IMR-90 (cell line): Measurements from ENCODE around the gene CAPNS2. TPM values are rescaled to one million over a fixed set of nuclear protein-coding genes. Genes with fewer than 3 reads are reported as not detected.

Experiments
- ATAC-seq: fragments of 200-7000 bp; cut with Tn5 transposase; 2 replicates; pipeline ENCODE4 v1.9.1; 2020; ENCODE audit warnings: low read depth, mild to moderate bottlenecking, moderate library complexity
- BruUV-seq: library from RNA; stranded (reverse); fragments of 400-500 nt; replicated peaks from 2 replicates; lab custom pipeline; 2021; lab: Mats Ljungman, UMichigan
- CTCF ChIA-PET: fragments of 300-600 bp; formaldehyde crosslinking; extraction: SDS; loops from one replicate; lab custom pipeline; 2021; ENCODE audit warnings: antibody characterized with exemption; lab: Yijun Ruan, JAX
- POLR2A ChIA-PET: fragments of 300-600 bp; sonication (Branson Sonifier 250); formaldehyde crosslinking; loops from one replicate; lab custom pipeline; 2022; ENCODE audit warnings: antibody characterized with exemption; ENCODE audit not compliant: unreplicated experiment; lab: Charles Lee
- DNase-seq: peaks from one replicate; pipeline ENCODE4 v3.0.0; 2013
- H2AFZ ChIP-seq: replicated peaks from 2 replicates; pipeline ENCODE3; 2013; ENCODE audit warnings: low read length, mild to moderate bottlenecking; ENCODE audit not compliant: poor library complexity
- H2AK5ac ChIP-seq: 2 replicates; pipeline ENCODE4 v1.6.1; 2013; ENCODE audit warnings: low read depth, low read length, inconsistent platforms
- H2AK9ac ChIP-seq: replicated peaks from 2 replicates; pipeline ENCODE3; 2013; ENCODE audit warnings: mild to moderate bottlenecking, low read depth, low read length, moderate library complexity; ENCODE audit not compliant: poor library complexity
- H2BK120ac ChIP-seq: 2 replicates; pipeline ENCODE4 v1.6.1; 2013; ENCODE audit warnings: low read depth, low read length, inconsistent platforms
- H2BK15ac ChIP-seq: 3 replicates; pipeline ENCODE4 v1.6.1; 2013; ENCODE audit warnings: low read depth, low read length, inconsistent platforms
- H2BK20ac ChIP-seq: 2 replicates; pipeline ENCODE4 v1.6.1; 2013; ENCODE audit warnings: low read depth, mild to moderate bottlenecking, inconsistent platforms, low read length, moderate library complexity
- H2BK5ac ChIP-seq: 2 replicates; pipeline ENCODE4 v1.6.1; 2013; ENCODE audit warnings: mild to moderate bottlenecking, low read depth, low read length, inconsistent platforms; ENCODE audit not compliant: poor library complexity, severe bottlenecking
- H3K14ac ChIP-seq: replicated peaks from 2 replicates; pipeline ENCODE4 v1.6.1; 2013; ENCODE audit warnings: low read depth, low read length, inconsistent platforms
- H3K18ac ChIP-seq: 2 replicates; pipeline ENCODE4 v1.6.1; 2013; ENCODE audit warnings: low read depth, low read length, control low read depth
- H3K23ac ChIP-seq: 2 replicates; pipeline ENCODE4 v1.6.1; 2013; ENCODE audit warnings: low read depth, low read length, inconsistent platforms
- H3K27ac ChIP-seq: 2 replicates; pipeline ENCODE4 v1.5.1; 2013; ENCODE audit warnings: mild to moderate bottlenecking, control low read depth, low read length; ENCODE audit not compliant: insufficient read depth
- H3K27me3 ChIP-seq: 2 replicates; pipeline ENCODE4 v1.6.1; 2013; ENCODE audit warnings: low read length; ENCODE audit not compliant: control insufficient read depth, insufficient read depth
- H3K36me3 ChIP-seq: 2 replicates; pipeline ENCODE4 v1.6.1; 2013; ENCODE audit warnings: low read length, mixed read lengths; ENCODE audit not compliant: control insufficient read depth, insufficient read depth
- H3K4ac ChIP-seq: 2 replicates; pipeline ENCODE4 v1.6.1; 2013; ENCODE audit warnings: low read depth, low read length, inconsistent platforms
- H3K4me1 ChIP-seq: 2 replicates; pipeline ENCODE4 v1.6.1; 2013; ENCODE audit warnings: low read length, mixed read lengths; ENCODE audit not compliant: control insufficient read depth, insufficient read depth
- H3K4me2 ChIP-seq: 2 replicates; pipeline ENCODE4 v1.6.1; 2013; ENCODE audit warnings: low read depth, mild to moderate bottlenecking, control low read depth, low read length, moderate library complexity
- H3K4me3 ChIP-seq: 2 replicates; pipeline ENCODE4 v1.5.1; 2013; ENCODE audit warnings: low read depth, mild to moderate bottlenecking, control low read depth, low read length, moderate library complexity; ENCODE audit not compliant: insufficient read depth
- H3K56ac ChIP-seq: 2 replicates; pipeline ENCODE4 v1.6.1; 2013; ENCODE audit warnings: low read length, inconsistent platforms; ENCODE audit not compliant: insufficient read depth; ENCODE audit errors: extremely low read depth
- H3K79me1 ChIP-seq, 2 experiments: 2 replicates each; pipeline ENCODE4 v1.6.1; 2013; ENCODE audit warnings: low read length in 2 of 2, inconsistent platforms in 1 of 2, low read depth in 1 of 2
- H3K9ac ChIP-seq: 2 replicates; pipeline ENCODE4 v1.6.1; 2013; ENCODE audit warnings: low read depth, low read length, control low read depth
- H3K9me1 ChIP-seq: 2 replicates; pipeline ENCODE4 v1.6.1; 2013; ENCODE audit warnings: low read length, inconsistent platforms; ENCODE audit not compliant: insufficient read depth
- H3K9me3 ChIP-seq: 2 replicates; pipeline ENCODE4 v1.6.1; 2013; ENCODE audit warnings: low read length; ENCODE audit not compliant: control insufficient read depth, insufficient read depth
- H4K20me1 ChIP-seq: 2 replicates; pipeline ENCODE4 v1.6.1; 2013; ENCODE audit warnings: low read length, inconsistent platforms; ENCODE audit not compliant: insufficient read depth
- H4K5ac ChIP-seq: 2 replicates; pipeline ENCODE4 v1.6.1; 2013; ENCODE audit warnings: mild to moderate bottlenecking, low read depth, low read length, control low read depth
- H4K8ac ChIP-seq, 2 experiments: 2 replicates each; pipeline ENCODE4 v1.6.1; 2013; ENCODE audit warnings: low read depth in 2 of 2, low read length in 2 of 2, control low read depth in 1 of 2, inconsistent platforms in 1 of 2
- H4K91ac ChIP-seq: 2 replicates; pipeline ENCODE4 v1.6.1; 2013; ENCODE audit warnings: low read depth, low read length, inconsistent platforms; ENCODE audit not compliant: insufficient read depth
- BHLHE40 ChIP-seq: fragments of 150-350 bp; IDR thresholded peaks from 2 replicates; pipeline ENCODE4 v1.6.1; 2016; ENCODE audit warnings: mild to moderate bottlenecking, low read depth, low read length
- MAFK ChIP-seq: IDR thresholded peaks from 2 replicates; pipeline ENCODE4 v1.6.1; 2012; ENCODE audit warnings: low read depth, low read length, improper control_type of control experiment
- MAZ ChIP-seq: IDR thresholded peaks from 2 replicates; pipeline ENCODE4 v1.6.1; 2012; ENCODE audit warnings: low read depth, mild to moderate bottlenecking, low read length, improper control_type of control experiment, moderate library complexity, borderline replicate concordance
- MXI1 ChIP-seq: IDR thresholded peaks from 2 replicates; pipeline ENCODE4 v1.6.1; 2012; ENCODE audit warnings: low read depth, mild to moderate bottlenecking, low read length, moderate library complexity, borderline replicate concordance
- NFE2L2 ChIP-seq: fragments of 150-350 bp; IDR thresholded peaks from 2 replicates; pipeline ENCODE4 v1.6.1; 2016; ENCODE audit warnings: low read depth, mild to moderate bottlenecking, low read length
- POLR2A ChIP-seq: IDR thresholded peaks from 2 replicates; pipeline ENCODE4 v1.6.1; 2012; ENCODE audit warnings: mild to moderate bottlenecking, low read depth, low read length
- RAD21 ChIP-seq: IDR thresholded peaks from 2 replicates; pipeline ENCODE4 v1.6.1; 2012; ENCODE audit warnings: low read length, improper control_type of control experiment
- WGBS, 2 experiments: methylation state at CpG; one replicate each; pipeline versions ENCODE4 v1.1.5 to v1.1.7; 2013; ENCODE audit warnings: missing lambda C conversion rate in 2 of 2; ENCODE audit not compliant: insufficient read length in 1 of 2; ENCODE audit errors: extremely low coverage in 2 of 2; 5-methylcytosine and 5-hydroxymethylcytosine counted together
- dilution Hi-C: fragments of 300-500 bp; cut with HindIII; formaldehyde crosslinking; loops from one replicate; pipeline ENCODE4 v1.14.3; 2018; ENCODE audit warnings: low sequenced_read_pairs; ENCODE audit not compliant: unreplicated experiment
- in situ Hi-C: fragments of 300-500 bp; cut with MboI; formaldehyde crosslinking; loops from 3 replicates; pipeline ENCODE4 v1.14.3; 2019; ENCODE audit warnings: low sequenced_read_pairs, inconsistent platforms, mixed read lengths
- intact Hi-C: fragments of 100-400 bp; cut with micrococcal nuclease; formaldehyde crosslinking; loops from 2 replicates; pipeline ENCODE4 v1.10.0; 2022
- polyA plus RNA-seq, 3 experiments: library from polyadenylated mRNA; depleted of rRNA; stranded (reverse); fragments of >200 nt; gene quantifications; 2 replicates each; pipeline ENCODE4 v1.2.3, GENCODE V29; 2012; ENCODE audit warnings: low replicate concordance in 1 of 3
- total RNA-seq: library from RNA; depleted of rRNA; stranded (reverse); fragments of >200 nt; gene quantifications from 2 replicates; pipeline ENCODE4 v1.2.3, GENCODE V29; 2012
- TF ChIP-seq, protein P1 (sequence below): fragments of 150-350 bp; IDR thresholded peaks from 2 replicates; pipeline ENCODE4 v1.6.1; 2016; ENCODE audit warnings: low read depth, mild to moderate bottlenecking, low read length, moderate library complexity, borderline replicate concordance
- TF ChIP-seq, protein P2 (sequence below): conservative IDR thresholded peaks from 2 replicates; pipeline ENCODE4 v1.5.1; 2012; ENCODE audit warnings: mild to moderate bottlenecking, low read depth, low read length, improper control_type of control experiment

CAPNS2 gene
- total and polyA plus RNA-seq, 2 of the 4 experiments (the other 2 are of a cell fraction), result 0.09 to 0.72 TPM

DNA sequence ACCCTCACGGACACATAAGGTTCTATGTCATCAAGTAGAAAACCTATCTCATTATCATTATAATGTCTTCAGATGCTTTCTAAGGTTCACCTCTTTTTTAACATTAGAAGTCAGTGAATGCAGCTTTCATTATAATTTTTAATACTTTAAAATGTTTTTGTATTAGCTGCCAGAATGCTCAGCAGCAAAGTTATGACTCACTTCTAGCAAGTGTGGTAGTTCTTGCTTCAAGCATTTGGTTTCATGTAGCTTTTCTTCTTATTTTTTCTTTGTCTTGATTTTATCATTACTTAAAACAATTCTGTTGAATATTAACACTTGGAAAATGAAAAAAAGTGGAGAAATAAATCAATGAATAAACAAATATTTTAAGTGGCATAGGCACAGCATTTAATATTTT, 34.3 kb upstream of the CAPNS2 start:
- CTCF ChIA-PET, result interaction anchor here (0.8 to 1.2 kb wide), 2 partner anchors 19 to 30 kb away, joined by 3 to 4 read pairs; no protein-coding TSS in a partner anchor
- H3K27me3 ChIP-seq, result no peaks in the 10 kb centered on the region
- H3K4ac ChIP-seq, result no peak overlapping the region
- in situ Hi-C loops (no loop called here), intact Hi-C loops (no loop called here), dilution Hi-C loops (no loop called here)
- H3K23ac ChIP-seq, result no peak overlapping the region
- no peak overlapping the region for H2BK120ac ChIP-seq
- H4K8ac ChIP-seq, result no peak overlapping the region
- no peak overlapping the region for H2AK9ac ChIP-seq
- H4K5ac ChIP-seq, result no peak overlapping the region
- H2AFZ ChIP-seq, result no peak overlapping the region
- TF ChIP-seq, protein P1, sequence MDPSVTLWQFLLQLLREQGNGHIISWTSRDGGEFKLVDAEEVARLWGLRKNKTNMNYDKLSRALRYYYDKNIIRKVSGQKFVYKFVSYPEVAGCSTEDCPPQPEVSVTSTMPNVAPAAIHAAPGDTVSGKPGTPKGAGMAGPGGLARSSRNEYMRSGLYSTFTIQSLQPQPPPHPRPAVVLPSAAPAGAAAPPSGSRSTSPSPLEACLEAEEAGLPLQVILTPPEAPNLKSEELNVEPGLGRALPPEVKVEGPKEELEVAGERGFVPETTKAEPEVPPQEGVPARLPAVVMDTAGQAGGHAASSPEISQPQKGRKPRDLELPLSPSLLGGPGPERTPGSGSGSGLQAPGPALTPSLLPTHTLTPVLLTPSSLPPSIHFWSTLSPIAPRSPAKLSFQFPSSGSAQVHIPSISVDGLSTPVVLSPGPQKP, result no peak
- TF ChIP-seq, protein P2, sequence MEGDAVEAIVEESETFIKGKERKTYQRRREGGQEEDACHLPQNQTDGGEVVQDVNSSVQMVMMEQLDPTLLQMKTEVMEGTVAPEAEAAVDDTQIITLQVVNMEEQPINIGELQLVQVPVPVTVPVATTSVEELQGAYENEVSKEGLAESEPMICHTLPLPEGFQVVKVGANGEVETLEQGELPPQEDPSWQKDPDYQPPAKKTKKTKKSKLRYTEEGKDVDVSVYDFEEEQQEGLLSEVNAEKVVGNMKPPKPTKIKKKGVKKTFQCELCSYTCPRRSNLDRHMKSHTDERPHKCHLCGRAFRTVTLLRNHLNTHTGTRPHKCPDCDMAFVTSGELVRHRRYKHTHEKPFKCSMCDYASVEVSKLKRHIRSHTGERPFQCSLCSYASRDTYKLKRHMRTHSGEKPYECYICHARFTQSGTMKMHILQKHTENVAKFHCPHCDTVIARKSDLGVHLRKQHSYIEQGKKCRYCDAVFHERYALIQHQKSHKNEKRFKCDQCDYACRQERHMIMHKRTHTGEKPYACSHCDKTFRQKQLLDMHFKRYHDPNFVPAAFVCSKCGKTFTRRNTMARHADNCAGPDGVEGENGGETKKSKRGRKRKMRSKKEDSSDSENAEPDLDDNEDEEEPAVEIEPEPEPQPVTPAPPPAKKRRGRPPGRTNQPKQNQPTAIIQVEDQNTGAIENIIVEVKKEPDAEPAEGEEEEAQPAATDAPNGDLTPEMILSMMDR, result no peak
- no peak for TF ChIP-seq MXI1
- no peak for TF ChIP-seq MAFK
- TF ChIP-seq BHLHE40, result no peak
- no peak for TF ChIP-seq NFE2L2
- no peak for TF ChIP-seq RAD21
- TF ChIP-seq POLR2A, result no peak
- no peak for TF ChIP-seq MAZ
- H3K9me3 ChIP-seq, result no peaks in the 10 kb centered on the region
- POLR2A ChIA-PET, result no interaction called here
- H3K4me1 ChIP-seq, result no peaks in the 10 kb centered on the region; the same call in 1 of the 2 replicates
- no peaks in the 10 kb centered on the region; a peak in 1 of 4 replicates for H3K79me1 ChIP-seq
- BruUV-seq, result no TSS peak
- H3K56ac ChIP-seq, result no peak overlapping the region
- no peaks in the 10 kb centered on the region; the same call in 1 of the 2 replicates for H3K36me3 ChIP-seq
- no peak overlapping the region for H4K91ac ChIP-seq
- H3K18ac ChIP-seq, result no peak overlapping the region
- H3K4me3 ChIP-seq, result no peak overlapping the region
- WGBS, 2 experiments, result no CpG with 5 or more reads among the region's 1 CpG
- no peak overlapping the region for H2BK15ac ChIP-seq
- no peak overlapping the region for H2BK5ac ChIP-seq
- H3K14ac ChIP-seq, result no peak overlapping the region
- no peaks in the 10 kb centered on the region for H4K20me1 ChIP-seq
- no peaks in the 10 kb centered on the region for H3K9me1 ChIP-seq
- no peak overlapping the region for H3K4me2 ChIP-seq
- H3K9ac ChIP-seq, result no peak overlapping the region
- no peak overlapping the region for H3K27ac ChIP-seq
- H2BK20ac ChIP-seq, result no peak overlapping the region
- DNase-seq (peak; percentile 51), ATAC-seq (peak; percentile 73)
- no peak overlapping the region for H2AK5ac ChIP-seq
